A673 (cell line): ENCODE results near the gene PDIK1L. TPM values are rescaled to one million over a fixed set of nuclear protein-coding genes. Genes with fewer than 3 reads are reported as not detected.

Source experiments
- BruUV-seq: library from RNA; stranded (reverse); fragments of 400-500 nt; replicated peaks from 2 replicates; lab custom pipeline; 2021; lab: Mats Ljungman, UMichigan
- CTCF ChIA-PET: fragments of 300-600 bp; sonication (Branson Sonifier 250); formaldehyde crosslinking; loops from one replicate; lab custom pipeline; 2022; ENCODE audit warnings: antibody characterized with exemption; lab: Charles Lee
- POLR2A ChIA-PET: fragments of 300-600 bp; sonication (Branson Sonifier 250); formaldehyde crosslinking; loops from one replicate; lab custom pipeline; 2022; ENCODE audit warnings: antibody characterized with exemption; ENCODE audit not compliant: low non-redundant PET; lab: Charles Lee
- DNase-seq: peaks from one replicate; pipeline ENCODE4 v3.0.0-alpha.2; 2015; ENCODE audit warnings: low spot score
- H3K27ac ChIP-seq: fragments of 200-600 bp; sonication (generic); 2 replicates; pipeline ENCODE4 v1.5.1; 2016; ENCODE audit warnings: mixed run types, low read depth, mild to moderate bottlenecking, mixed read lengths, antibody characterized with exemption, low read length; ENCODE audit not compliant: poor library complexity, severe bottlenecking
- H3K27me3 ChIP-seq: fragments of 200-600 bp; sonication (generic); replicated peaks from 2 replicates; pipeline ENCODE4 v1.6.1; 2017; ENCODE audit warnings: mixed run types, low read depth, mild to moderate bottlenecking, mixed read lengths, antibody characterized with exemption, low read length; ENCODE audit not compliant: insufficient read depth, poor library complexity
- H3K36me3 ChIP-seq: fragments of 200-600 bp; sonication (generic); 2 replicates; pipeline ENCODE4 v1.6.1; 2016; ENCODE audit warnings: mixed run types, mild to moderate bottlenecking, mixed read lengths, antibody characterized with exemption, low read length; ENCODE audit not compliant: insufficient read depth, poor library complexity, severe bottlenecking
- H3K4me1 ChIP-seq: fragments of 200-600 bp; sonication (generic); 2 replicates; pipeline ENCODE4 v1.6.1; 2017; ENCODE audit warnings: mixed run types, mild to moderate bottlenecking, mixed read lengths, antibody characterized with exemption, low read length; ENCODE audit not compliant: insufficient read depth, poor library complexity, severe bottlenecking
- H3K4me3 ChIP-seq: fragments of 200-600 bp; sonication (generic); 2 replicates; pipeline ENCODE4 v1.5.1; 2016; ENCODE audit warnings: low read depth, mixed run types, mild to moderate bottlenecking, mixed read lengths, low read length; ENCODE audit not compliant: poor library complexity, severe bottlenecking
- H3K9me3 ChIP-seq: fragments of 200-600 bp; sonication (generic); 2 replicates; pipeline ENCODE4 v1.6.1; 2016; ENCODE audit warnings: mixed run types, low read depth, mild to moderate bottlenecking, mixed read lengths, antibody characterized with exemption, low read length; ENCODE audit not compliant: poor library complexity, severe bottlenecking
- EZH2 ChIP-seq: fragments of 200-600 bp; sonication (generic); IDR thresholded peaks from 2 replicates; pipeline ENCODE4 v1.6.1; 2017; ENCODE audit warnings: borderline replicate concordance, low read depth, mild to moderate bottlenecking, mixed read lengths, antibody characterized with exemption, low read length; ENCODE audit not compliant: poor library complexity, severe bottlenecking
- intact Hi-C: fragments of 100-400 bp; cut with micrococcal nuclease; formaldehyde crosslinking; loops from one replicate; pipeline ENCODE4 v1.10.0; 2022; ENCODE audit not compliant: unreplicated experiment
- total RNA-seq: library from RNA; stranded (reverse); gene quantifications from 2 replicates; pipeline ENCODE4 v1.2.3, GENCODE V29; 2021
- TF ChIP-seq, protein P1 (sequence below): fragments of 300-800, 200-600 bp; sonication (generic); conservative IDR thresholded peaks from 2 replicates; pipeline ENCODE4 v1.5.1; 2017; ENCODE audit warnings: low read depth, mild to moderate bottlenecking, antibody characterized with exemption, low read length, moderate library complexity, mixed read lengths

PDIK1L gene
- total RNA-seq, 1 experiment from 2014 or later: 12.9 TPM

DNA sequence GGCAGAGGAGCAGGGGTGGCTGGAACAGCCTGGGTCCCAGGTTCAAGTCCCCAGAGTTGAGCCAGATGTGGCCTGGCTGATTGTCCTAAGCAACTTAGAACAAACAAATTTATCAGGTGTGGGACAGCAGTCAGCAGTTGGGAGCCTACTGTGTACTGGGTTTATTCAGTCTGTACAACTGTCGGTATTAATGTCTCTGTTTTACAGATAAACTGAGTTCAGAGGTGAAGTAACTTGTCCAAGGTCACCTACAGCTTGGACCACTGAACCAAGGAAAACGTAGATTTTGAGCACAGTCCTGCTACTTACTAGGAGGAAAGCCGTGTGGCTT is 29.6 kb upstream of the PDIK1L start:
- intact Hi-C loops: no loop called here
- CTCF ChIA-PET: no interaction called here
- Histone ChIP-seq H3K9me3 (no peaks in the 10 kb centered on the region), H3K4me1 (no peaks in the 10 kb centered on the region), H3K4me3 (no peak overlapping the region), H3K36me3 (no peaks in the 10 kb centered on the region), H3K27me3 (peaks cover 9% of the 10 kb centered on the region), H3K27ac (no peak overlapping the region)
- TF ChIP-seq, protein P1, sequence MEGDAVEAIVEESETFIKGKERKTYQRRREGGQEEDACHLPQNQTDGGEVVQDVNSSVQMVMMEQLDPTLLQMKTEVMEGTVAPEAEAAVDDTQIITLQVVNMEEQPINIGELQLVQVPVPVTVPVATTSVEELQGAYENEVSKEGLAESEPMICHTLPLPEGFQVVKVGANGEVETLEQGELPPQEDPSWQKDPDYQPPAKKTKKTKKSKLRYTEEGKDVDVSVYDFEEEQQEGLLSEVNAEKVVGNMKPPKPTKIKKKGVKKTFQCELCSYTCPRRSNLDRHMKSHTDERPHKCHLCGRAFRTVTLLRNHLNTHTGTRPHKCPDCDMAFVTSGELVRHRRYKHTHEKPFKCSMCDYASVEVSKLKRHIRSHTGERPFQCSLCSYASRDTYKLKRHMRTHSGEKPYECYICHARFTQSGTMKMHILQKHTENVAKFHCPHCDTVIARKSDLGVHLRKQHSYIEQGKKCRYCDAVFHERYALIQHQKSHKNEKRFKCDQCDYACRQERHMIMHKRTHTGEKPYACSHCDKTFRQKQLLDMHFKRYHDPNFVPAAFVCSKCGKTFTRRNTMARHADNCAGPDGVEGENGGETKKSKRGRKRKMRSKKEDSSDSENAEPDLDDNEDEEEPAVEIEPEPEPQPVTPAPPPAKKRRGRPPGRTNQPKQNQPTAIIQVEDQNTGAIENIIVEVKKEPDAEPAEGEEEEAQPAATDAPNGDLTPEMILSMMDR: no peak
- no peak for TF ChIP-seq EZH2
- BruUV-seq: no TSS peak
- POLR2A ChIA-PET: no interaction called here
- no peak for DNase-seq

DNA sequence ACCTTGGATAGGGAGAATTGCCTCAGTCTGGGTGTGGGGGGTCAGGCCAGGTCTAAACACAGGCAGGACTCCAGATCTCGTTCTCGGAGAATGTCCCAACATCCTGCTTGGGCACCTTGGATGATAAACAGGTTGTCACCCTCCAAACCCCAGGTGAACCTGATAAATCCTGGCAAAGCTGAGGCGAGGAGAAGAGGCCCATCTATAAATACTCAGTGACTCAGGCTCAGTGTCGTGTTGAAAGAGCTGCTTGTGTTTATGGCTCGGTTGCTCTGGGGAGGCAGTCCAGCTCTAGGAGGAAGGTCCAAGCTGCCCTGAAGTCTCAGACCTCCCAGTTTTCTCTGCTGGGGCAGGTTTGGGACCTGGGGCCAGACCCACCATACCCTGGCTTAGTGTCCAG is 28.4 kb upstream of the PDIK1L start:
- Histone ChIP-seq H3K36me3 (no peaks in the 10 kb centered on the region), H3K9me3 (no peaks in the 10 kb centered on the region), H3K27ac (no peak overlapping the region), H3K4me1 (no peaks in the 10 kb centered on the region), H3K4me3 (no peak overlapping the region), H3K27me3 (peaks cover 9% of the 10 kb centered on the region)
- DNase-seq: no peak
- TF ChIP-seq, protein P1: no peak
- TF ChIP-seq EZH2: no peak
- ChIA-PET POLR2A (no interaction called here), CTCF (no interaction called here)
- no TSS peak for BruUV-seq
- intact Hi-C loops: no loop called here

DNA sequence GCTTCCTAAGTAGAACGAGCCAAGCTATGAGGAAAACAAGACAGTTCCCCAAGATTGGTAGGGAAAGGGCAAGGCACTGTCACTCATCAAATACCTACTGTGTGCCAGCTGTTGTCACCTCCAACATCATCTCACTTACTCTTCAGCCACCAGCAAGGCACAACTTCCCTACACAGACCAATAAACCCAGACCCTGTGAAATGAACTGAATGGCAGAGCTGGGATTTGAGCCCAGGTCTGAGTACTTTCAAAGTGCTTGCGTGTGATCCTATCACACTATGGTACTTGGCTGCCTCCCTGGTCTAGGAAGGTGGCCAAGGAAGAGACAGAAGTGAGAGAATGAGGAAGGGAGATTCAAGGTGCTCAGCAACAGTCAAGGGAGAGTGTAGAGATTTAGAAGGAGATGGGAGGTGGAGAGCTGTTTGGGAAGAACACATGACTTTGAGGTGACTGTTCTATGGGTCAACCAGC is 27.5 kb upstream of the PDIK1L start:
- intact Hi-C loops: no loop called here
- no TSS peak for BruUV-seq
- no peaks in the 10 kb centered on the region for H3K36me3 ChIP-seq
- POLR2A ChIA-PET: no interaction called here
- no peak overlapping the region for H3K27ac ChIP-seq
- CTCF ChIA-PET: no interaction called here
- TF ChIP-seq EZH2: no peak
- TF ChIP-seq, protein P1: no peak
- no peak overlapping the region for H3K4me3 ChIP-seq
- peaks cover 9% of the 10 kb centered on the region for H3K27me3 ChIP-seq
- no peak for DNase-seq
- no peaks in the 10 kb centered on the region for H3K4me1 ChIP-seq
- H3K9me3 ChIP-seq: no peaks in the 10 kb centered on the region
